ENCODE results near the gene TM9SF1. TPM values are rescaled to one million over a fixed set of nuclear protein-coding genes. Genes with fewer than 3 reads are reported as not detected.

Gene TM9SF1
- total and polyA plus RNA-seq, 2 donors (not counting 1 experiment from before 2014, with no cell fraction given) = 7.6 to 24.5 TPM

DNA sequence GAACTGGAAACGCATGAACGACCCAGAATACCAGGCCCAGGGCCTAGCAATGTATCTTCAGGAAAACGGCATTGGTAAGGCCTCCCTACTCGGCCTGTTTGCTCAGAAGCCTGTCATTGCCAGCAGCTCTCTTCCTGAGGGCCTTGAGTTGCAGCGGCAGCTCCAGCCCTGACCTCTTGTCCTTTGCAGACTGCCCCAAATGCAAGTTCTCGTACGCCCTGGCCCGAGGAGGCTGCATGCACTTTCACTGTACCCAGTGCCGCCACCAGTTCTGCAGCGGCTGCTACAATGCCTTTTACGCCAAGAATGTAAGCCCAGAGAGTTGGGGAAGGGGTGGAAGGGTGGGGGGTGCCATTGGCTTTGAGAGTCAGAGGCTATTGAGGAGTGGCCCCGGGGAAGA lies 37.9 kb downstream of the TM9SF1 start:
- Histone ChIP-seq H3K4me2 (replicated peaks; ENCODE audit: low read depth, low read length, poor library complexity, severe bottlenecking) (no peak overlapping the region), H3K79me2 (ENCODE audit: control insufficient read depth, insufficient read depth, low read length) (peaks cover 32% of the 10 kb centered on the region), H2AFZ (ENCODE audit: insufficient read depth, low read depth, low read length, poor library complexity, severe bottlenecking) (no peak overlapping the region), H3K9ac (ENCODE audit: low read length) (no peak overlapping the region), H3K27me3 (replicated peaks in 1 of 4; ENCODE audit: control extremely low read depth in 1 of 4, control insufficient read depth in 3 of 4, insufficient read depth in 4 of 4, low read length in 3 of 4) (no peaks in the 10 kb centered on the region), H4K20me1 (ENCODE audit: control insufficient read depth, insufficient read depth, low read length, poor library complexity, severe bottlenecking) (peaks cover 8% of the 10 kb centered on the region), H3K9me3 (ENCODE audit: control extremely low read depth in 1 of 3, control insufficient read depth in 2 of 3, insufficient read depth in 1 of 3, low read length in 2 of 3) (no peaks in the 10 kb centered on the region), H3K36me3 (replicated peaks in 1 of 2; ENCODE audit: control extremely low read depth in 1 of 2, control insufficient read depth in 1 of 2, extremely low read depth in 1 of 2, insufficient read depth in 2 of 2, low read length in 1 of 2) (peaks cover 4 to 56% of the 10 kb centered on the region in 2 experiments), H3K27ac (ENCODE audit: low read length in 2 of 2) (no peak overlapping the region), H3K4me1 (ENCODE audit: control insufficient read depth in 2 of 2, insufficient read depth in 2 of 2, low read length in 2 of 2) (peaks cover 13 to 19% of the 10 kb centered on the region in 2 donors), H3K4me3 (ENCODE audit: control extremely low read depth in 1 of 5, extremely low read depth in 1 of 5, insufficient read depth in 1 of 5, low read depth in 2 of 5, low read length in 4 of 5) (no peak overlapping the region)
- DNase-seq (no peak), ATAC-seq (ENCODE audit: low read depth) (no peak)
- peaks cover 21% of the 10 kb centered on the region for H3K4me1 Mint-ChIP-seq
- no peak overlapping the region for H3K4me3 Mint-ChIP-seq
- no peaks in the 10 kb centered on the region for H3K27me3 Mint-ChIP-seq
- no peaks in the 10 kb centered on the region for H3K9me3 Mint-ChIP-seq (ENCODE audit: insufficient read depth)
- no peak for TF ChIP-seq EZH2 (IDR thresholded peaks at IDR 0.05; ENCODE audit: borderline replicate concordance, insufficient read depth, low read depth, low read length, poor library complexity, severe bottlenecking)
- H3K27ac Mint-ChIP-seq = no peak overlapping the region
- CTCF ChIA-PET = interaction anchor here (0.6 to 1.0 kb wide), 2 partner anchors 56 to 153 kb away, joined by 3 read pairs; partner anchors contain the start of gene CHMP4A
- POLR2A ChIA-PET = no interaction called here
- WGBS (ENCODE audit: insufficient coverage) = 98% methylated on average over 11 of the region's 12 CpGs
- intact Hi-C loops (cut with micrococcal nuclease) = no loop called here

- peaks cover 29% of the 10 kb centered on the region for H3K79me2 ChIP-seq (ENCODE audit: control insufficient read depth, insufficient read depth, low read length)
- no peaks in the 10 kb centered on the region for H3K9me3 Mint-ChIP-seq (ENCODE audit: insufficient read depth)
- H3K27ac ChIP-seq (ENCODE audit: low read length in 2 of 2) = no peak overlapping the region
- no peak overlapping the region for H3K27ac Mint-ChIP-seq
- H3K4me3 Mint-ChIP-seq = no peak overlapping the region
- DNase-seq (no peak), ATAC-seq (ENCODE audit: low read depth) (no peak)
- no peak overlapping the region for H3K4me2 ChIP-seq (replicated peaks; ENCODE audit: low read depth, low read length, poor library complexity, severe bottlenecking)
- H3K9me3 ChIP-seq (ENCODE audit: control extremely low read depth in 1 of 3, control insufficient read depth in 2 of 3, insufficient read depth in 1 of 3, low read length in 2 of 3) = no peaks in the 10 kb centered on the region
- CTCF ChIA-PET = interaction anchor here (0.6 to 1.3 kb wide), 3 partner anchors 42 to 154 kb away, joined by 3 read pairs; partner anchors contain the start of genes CHMP4A, DCAF11 and NRL
- H4K20me1 ChIP-seq (ENCODE audit: control insufficient read depth, insufficient read depth, low read length, poor library complexity, severe bottlenecking) = peaks cover 3% of the 10 kb centered on the region
- no peak overlapping the region for H2AFZ ChIP-seq (ENCODE audit: insufficient read depth, low read depth, low read length, poor library complexity, severe bottlenecking)
- H3K27me3 Mint-ChIP-seq = no peaks in the 10 kb centered on the region
- H3K4me1 Mint-ChIP-seq = peaks cover 16% of the 10 kb centered on the region
- no peaks in the 10 kb centered on the region for H3K27me3 ChIP-seq (replicated peaks in 1 of 4; ENCODE audit: control extremely low read depth in 1 of 4, control insufficient read depth in 3 of 4, insufficient read depth in 4 of 4, low read length in 3 of 4)
- POLR2A ChIA-PET = no interaction called here
- no peak overlapping the region for H3K9ac ChIP-seq (ENCODE audit: low read length)
- TF ChIP-seq, protein P1, sequence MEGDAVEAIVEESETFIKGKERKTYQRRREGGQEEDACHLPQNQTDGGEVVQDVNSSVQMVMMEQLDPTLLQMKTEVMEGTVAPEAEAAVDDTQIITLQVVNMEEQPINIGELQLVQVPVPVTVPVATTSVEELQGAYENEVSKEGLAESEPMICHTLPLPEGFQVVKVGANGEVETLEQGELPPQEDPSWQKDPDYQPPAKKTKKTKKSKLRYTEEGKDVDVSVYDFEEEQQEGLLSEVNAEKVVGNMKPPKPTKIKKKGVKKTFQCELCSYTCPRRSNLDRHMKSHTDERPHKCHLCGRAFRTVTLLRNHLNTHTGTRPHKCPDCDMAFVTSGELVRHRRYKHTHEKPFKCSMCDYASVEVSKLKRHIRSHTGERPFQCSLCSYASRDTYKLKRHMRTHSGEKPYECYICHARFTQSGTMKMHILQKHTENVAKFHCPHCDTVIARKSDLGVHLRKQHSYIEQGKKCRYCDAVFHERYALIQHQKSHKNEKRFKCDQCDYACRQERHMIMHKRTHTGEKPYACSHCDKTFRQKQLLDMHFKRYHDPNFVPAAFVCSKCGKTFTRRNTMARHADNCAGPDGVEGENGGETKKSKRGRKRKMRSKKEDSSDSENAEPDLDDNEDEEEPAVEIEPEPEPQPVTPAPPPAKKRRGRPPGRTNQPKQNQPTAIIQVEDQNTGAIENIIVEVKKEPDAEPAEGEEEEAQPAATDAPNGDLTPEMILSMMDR (IDR thresholded peaks at IDR 0.05) = no peak
- TF ChIP-seq EZH2 (IDR thresholded peaks at IDR 0.05; ENCODE audit: borderline replicate concordance, insufficient read depth, low read depth, low read length, poor library complexity, severe bottlenecking) = no peak
- intact Hi-C loops (cut with micrococcal nuclease) = no loop called here
- WGBS (ENCODE audit: insufficient coverage) = 92% methylated on average over 1 of the region's 1 CpG
- H3K36me3 ChIP-seq (replicated peaks in 1 of 2; ENCODE audit: control extremely low read depth in 1 of 2, control insufficient read depth in 1 of 2, extremely low read depth in 1 of 2, insufficient read depth in 2 of 2, low read length in 1 of 2) = peaks cover 4 to 56% of the 10 kb centered on the region in 2 experiments
- H3K4me3 ChIP-seq (ENCODE audit: control extremely low read depth in 1 of 5, extremely low read depth in 1 of 5, insufficient read depth in 1 of 5, low read depth in 2 of 5, low read length in 4 of 5) = no peak overlapping the region
- H3K4me1 ChIP-seq (ENCODE audit: control insufficient read depth in 2 of 2, insufficient read depth in 2 of 2, low read length in 2 of 2) = peaks cover 8 to 14% of the 10 kb centered on the region in 2 donors
Observed at GRCh38 chr14:24156840-24157239, 38.4 kb downstream of the TM9SF1 start.
